GM21526 (cell line): Measurements from ENCODE around the gene CUL9.
A peak's percentile ranks its signal among the peaks of the same experiment; 100 is the strongest.

Source experiments
- ATAC-seq: cut with Tn5 transposase; IDR thresholded peaks from one replicate; pipeline ENCODE4 v1.9.1; 2021; ENCODE audit warnings: moderate library complexity; ENCODE audit not compliant: unreplicated experiment, low FRiP score

Gene CUL9

GRCh38 chr6:43222418-43223059, 40.5 kb downstream of the CUL9 start:
- no peak for ATAC-seq

DNA sequence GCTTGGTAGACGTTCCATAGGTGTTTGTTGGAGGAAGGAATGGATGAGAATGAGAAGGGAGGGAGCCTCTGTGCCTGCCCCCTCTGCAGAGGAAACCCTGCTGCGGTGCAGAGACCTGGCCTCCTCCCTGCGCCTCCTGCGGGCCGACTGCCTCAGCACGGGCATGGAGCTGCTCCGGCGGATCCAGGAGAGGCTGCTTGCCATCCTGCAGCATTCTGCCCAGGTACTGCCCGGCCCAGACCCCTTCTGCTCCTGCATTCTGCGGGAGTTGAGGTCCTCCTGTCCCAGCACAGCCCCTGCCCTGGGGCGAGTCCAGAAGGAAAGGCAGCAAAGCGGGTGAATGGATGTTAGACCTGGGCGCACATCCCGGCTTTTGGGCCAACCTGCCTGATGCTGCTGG, 41.2 kb downstream of the CUL9 start:
- ATAC-seq: no peak

DNA sequence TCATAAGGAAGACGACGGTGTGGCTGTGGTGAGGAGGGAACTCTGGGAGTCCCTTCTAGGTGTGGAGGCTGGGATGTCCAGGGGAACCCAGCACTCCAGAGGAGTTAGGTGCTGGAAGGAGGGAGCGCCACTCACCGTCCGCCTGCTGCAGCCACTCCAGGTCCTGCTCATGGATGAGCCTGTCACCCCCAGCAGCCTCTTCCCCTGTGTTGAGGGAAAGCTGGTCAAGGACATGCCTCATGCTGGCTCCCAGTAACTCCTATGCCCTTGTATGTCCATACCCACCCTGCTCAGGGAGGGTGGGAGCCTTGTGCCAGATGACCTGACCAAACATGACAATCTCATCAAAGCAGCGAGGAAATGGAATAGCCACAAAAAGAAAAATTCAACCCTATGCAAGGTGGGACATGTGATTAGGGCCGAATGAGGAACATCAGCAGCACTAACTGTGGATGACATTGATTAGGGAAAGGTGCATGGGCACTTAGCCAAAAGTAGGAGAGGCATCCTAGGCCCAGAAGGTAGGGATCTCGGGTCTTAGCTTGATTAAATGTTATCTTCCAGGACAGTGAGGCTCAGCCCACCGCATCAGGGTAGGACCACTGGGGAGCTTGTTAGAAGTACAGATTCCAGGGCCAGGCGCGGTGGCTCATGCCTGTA, 44.3 kb downstream of the CUL9 start:
- ATAC-seq: no peak

GRCh38 chr6:43228951-43229802, 47.2 kb downstream of the CUL9 start, which contains the start of gene DNPH1:
TSS of gene DNPH1 (minus strand) at chr6:43229481. CDS start at chr6:43229456, 25 bp downstream.
- peak; percentile 59 for ATAC-seq

DNA sequence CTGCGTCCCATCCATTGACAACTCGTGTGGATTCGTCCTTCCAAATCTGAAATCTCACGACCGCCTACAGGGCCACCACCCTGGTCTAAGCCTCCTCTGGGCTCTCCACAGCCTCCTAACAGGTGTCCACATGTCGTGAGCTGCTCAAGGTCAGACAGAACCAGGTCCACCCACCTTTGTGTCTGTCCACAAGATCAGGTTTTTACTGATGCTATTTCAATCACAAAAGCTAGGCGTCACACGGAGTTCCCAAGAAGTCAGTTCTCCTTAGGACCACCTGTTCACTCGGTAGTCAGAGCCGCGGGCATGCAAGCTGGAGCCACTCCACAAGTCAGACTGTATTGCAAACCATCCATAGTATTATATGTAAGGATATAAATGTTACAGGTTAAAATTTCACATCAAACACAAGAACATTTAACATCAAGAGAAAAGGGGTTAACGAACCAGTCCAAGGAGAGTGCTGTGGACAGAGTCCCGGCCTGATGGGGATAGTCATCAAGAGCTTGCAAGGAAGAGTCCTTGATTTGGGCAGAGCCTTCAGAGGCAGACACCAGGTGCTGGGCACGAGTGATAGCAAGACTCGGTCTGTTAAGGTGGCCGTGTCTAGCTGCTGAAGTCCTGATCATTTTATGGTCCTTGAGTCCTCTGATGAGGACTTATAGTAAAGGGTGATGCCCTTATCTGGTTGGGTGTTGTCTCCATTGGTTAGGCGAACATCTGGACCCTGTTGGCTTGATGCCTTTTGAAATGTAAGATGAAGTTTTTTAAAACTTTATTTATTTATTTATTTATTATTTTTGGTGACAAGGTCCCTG, 48.0 kb downstream of the CUL9 start:
- ATAC-seq: no peak

DNA sequence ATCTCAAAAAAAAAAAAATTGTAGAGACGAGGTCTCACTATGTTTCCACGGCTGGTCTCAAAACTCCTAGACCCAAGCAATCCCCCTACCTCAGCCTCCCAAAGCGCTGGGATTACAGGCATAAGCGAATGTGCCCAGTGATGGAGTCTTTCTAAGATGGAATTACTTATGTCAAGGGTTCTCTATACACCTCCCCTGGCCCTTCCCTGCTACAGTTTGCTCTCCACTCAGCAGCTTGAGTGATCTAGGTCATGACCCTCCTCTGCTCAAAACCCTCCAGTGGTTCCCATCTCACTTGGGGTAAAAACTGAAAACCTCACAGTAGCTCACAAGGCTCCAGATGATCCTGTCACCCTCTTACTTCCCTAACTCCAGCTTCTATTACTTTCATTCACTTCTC, 49.1 kb downstream of the CUL9 start:
- no peak for ATAC-seq

DNA sequence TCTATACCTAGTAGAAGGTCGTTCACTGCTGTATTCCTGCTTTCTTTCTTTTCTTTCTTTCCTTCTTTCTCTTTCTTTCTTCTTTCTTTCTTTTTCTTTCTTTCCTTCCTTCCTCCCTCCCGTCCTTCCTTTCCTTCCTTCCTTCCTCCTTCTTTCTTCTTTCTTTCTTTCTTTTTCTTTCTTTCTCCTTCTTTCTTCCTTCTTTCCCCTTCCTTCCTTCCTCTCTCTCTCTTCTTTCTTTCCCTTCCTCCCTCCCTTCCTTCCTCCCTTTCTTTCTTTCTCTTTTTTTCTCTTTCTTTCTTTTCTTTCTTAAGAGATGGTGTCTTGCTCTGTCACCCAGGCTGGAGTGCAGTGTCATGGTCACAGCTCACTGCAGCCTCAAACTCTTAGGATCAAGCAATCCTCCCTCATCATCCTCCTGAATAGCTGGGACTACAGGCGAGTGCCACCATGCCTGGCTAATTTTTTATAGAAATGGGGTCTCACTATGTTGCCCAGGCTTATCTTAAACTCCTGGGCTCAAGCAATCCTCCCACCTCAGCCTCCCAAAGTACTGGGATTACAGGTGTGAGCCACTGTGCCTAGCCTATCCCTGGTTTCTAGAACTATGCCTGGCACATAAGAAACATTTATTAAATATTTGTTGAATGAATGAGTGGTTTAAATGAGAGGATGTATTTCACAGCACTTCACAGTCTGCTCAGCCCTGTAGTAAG, 49.9 kb downstream of the CUL9 start:
- ATAC-seq: no peak

GRCh38 chr6:43235841-43236240, 53.8 kb downstream of the CUL9 start:
- ATAC-seq: no peak

- no peak for ATAC-seq
These were observed 57.1 kb downstream of the CUL9 start for GRCh38 chr6:43239054-43239453.

- no peak for ATAC-seq
These were observed 59.0 kb downstream of the CUL9 start for GRCh38 chr6:43240950-43241349.

GRCh38 chr6:43241446-43241845, 59.5 kb downstream of the CUL9 start:
- no peak for ATAC-seq

GRCh38 chr6:43242908-43243663, 61.1 kb downstream of the CUL9 start, which contains the start of gene TTBK1:
TSS of gene TTBK1 (plus strand) at chr6:43243481. CDS start at chr6:43246661, 3,180 bp downstream.
- no peak for ATAC-seq

DNA sequence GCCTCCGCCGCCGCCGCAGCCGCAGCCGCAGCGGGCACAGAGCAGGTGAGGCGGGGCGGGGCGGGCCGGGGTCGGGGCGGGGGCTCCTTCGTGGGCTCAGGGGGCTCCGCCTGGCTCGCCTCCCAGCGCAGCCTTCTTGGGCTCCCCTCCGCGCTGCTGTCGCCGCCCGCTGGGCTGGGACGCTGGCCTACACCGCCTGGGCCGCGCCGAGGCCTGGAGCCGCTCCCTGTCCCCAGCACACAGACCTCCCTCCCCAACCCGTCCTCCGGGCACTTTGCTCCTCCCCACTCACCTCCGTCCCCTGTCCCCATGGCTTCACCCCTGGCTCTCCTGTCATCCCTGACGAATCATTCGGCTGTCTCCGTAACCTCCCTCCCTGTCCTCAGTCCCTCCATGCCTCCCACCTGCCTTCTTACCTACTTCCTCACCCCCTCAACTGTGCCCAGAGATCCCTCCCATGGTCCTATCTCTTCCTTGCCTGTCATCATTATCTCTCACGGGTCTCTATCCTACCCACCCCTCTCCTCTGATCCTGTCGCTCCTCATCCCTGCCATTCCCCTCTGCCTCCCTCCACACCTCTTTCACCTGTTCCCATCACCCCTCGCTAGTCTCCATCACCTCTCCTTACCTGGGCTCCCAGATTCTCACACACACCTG, 61.8 kb downstream of the CUL9 start:
- no peak for ATAC-seq

GRCh38 chr6:43246301-43247113, 64.5 kb downstream of the CUL9 start:
- ATAC-seq: peak; percentile 9

DNA sequence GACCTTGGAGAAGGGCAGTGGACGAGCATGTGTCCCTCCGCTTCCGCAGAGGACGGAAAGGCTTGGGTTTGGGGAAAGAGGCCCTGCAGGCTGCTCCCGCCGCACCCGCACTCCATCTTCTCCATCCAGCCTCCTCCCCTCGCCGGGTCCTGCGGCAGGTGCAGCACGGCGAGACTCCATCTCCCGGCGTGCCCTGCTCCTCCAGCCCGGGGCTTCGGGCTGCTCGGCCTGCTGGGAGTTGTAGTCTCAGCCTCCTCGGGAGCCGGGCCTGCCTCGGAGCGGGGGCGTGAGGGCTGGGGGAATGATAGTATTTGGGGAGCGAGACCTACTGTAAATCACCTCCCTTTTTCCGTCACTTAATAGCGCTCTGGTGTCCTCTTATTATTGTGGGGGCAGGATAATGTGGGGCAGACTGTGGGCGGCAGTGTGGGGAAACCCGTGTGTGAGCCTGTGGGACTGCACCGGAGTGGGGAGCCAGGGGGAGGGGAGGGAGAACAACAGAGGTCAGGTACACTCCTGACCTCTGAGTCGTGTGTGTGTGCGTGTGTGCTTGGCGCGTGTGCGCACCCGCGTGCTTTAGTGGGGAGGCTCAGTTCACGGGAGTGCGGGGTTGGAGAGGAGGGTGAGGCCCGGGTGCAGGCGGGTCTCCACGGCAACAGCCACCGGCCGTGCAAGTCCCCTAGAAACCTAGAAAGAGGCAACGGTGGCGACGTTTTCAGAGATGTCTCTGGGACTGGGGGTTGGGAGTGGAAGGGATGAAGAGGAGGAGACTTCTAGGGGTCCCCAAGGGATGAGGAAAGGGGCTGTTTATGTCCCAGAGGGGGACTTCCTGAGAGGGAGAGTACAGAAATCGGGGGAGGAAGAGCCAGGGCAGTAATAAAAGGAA, 65.4 kb downstream of the CUL9 start:
- ATAC-seq: peak; percentile 85

DNA sequence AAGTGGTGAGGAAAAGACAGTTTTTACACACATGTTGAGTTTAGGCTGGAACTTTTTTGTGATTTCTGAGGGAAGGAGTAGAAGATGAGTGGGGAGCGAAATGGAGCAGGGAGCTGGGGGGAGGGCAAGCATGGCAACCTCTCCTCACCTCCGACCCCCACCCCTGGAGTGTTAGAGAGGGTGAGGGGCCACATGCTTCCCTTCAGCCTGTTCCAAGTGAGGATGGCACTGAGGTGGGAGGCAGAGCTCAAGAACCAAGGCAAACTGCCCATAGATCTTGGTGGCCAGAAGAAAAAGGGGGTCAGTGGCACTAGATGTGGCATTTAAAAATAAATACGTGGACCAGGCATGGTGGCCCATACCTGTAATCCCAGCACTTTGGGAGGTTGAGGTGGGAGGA, 66.1 kb downstream of the CUL9 start:
- no peak for ATAC-seq

- no peak for ATAC-seq
These were observed 66.8 kb downstream of the CUL9 start for GRCh38 chr6:43248791-43249190.
